Neural progenitor cell (in vitro differentiated cells): ENCODE data around the gene GLT6D1. TPM values are rescaled to one million over a fixed set of nuclear protein-coding genes. Genes with fewer than 3 reads are reported as not detected.
"Not testable (repeated sequence)": the region's sequence is repeated elsewhere in the genome, so short reads cannot be mapped to it uniquely, and the experiment has no call there.

Source experiments
- DNase-seq: peaks from one replicate; pipeline ENCODE4 v3.0.0-alpha.2; 2016; ENCODE audit warnings: low spot score
- H2AFZ ChIP-seq: fragments of 200-600 bp; sonication (generic); replicated peaks from 2 replicates; pipeline ENCODE4 v1.6.1; 2016; ENCODE audit warnings: antibody characterized with exemption
- H3F3A ChIP-seq: fragments of 200-600 bp; sonication (generic); 2 replicates; pipeline ENCODE4 v1.6.1; 2016; ENCODE audit warnings: antibody characterized with exemption, low read depth
- H3K27ac ChIP-seq: fragments of 200-600 bp; sonication (generic); 2 replicates; pipeline ENCODE4 v1.5.1; 2016; ENCODE audit warnings: mild to moderate bottlenecking
- H3K27me3 ChIP-seq: fragments of 200-600 bp; sonication (generic); 2 replicates; pipeline ENCODE4 v1.6.1; 2016; ENCODE audit warnings: mild to moderate bottlenecking, moderate library complexity
- H3K36me3 ChIP-seq: fragments of 200-600 bp; sonication (generic); 2 replicates; pipeline ENCODE4 v1.5.1; 2016
- H3K4me1 ChIP-seq: fragments of 200-600 bp; sonication (generic); 2 replicates; pipeline ENCODE4 v1.6.1; 2016; ENCODE audit warnings: mixed run types
- H3K4me2 ChIP-seq: fragments of 200-600 bp; sonication (generic); 2 replicates; pipeline ENCODE4 v1.6.1; 2016
- H3K4me3 ChIP-seq: fragments of 200-600 bp; sonication (generic); 2 replicates; pipeline ENCODE4 v1.5.1; 2016
- H3K79me2 ChIP-seq: fragments of 200-600 bp; sonication (generic); 2 replicates; pipeline ENCODE4 v1.6.1; 2016; ENCODE audit warnings: low read depth
- H3K9ac ChIP-seq: fragments of 200-600 bp; sonication (generic); 2 replicates; pipeline ENCODE4 v1.6.1; 2016
- H3K9me3 ChIP-seq: fragments of 200-600 bp; sonication (generic); 2 replicates; pipeline ENCODE4 v1.5.1; 2016; ENCODE audit warnings: low read depth
- H4K20me1 ChIP-seq: fragments of 200-600 bp; sonication (generic); 2 replicates; pipeline ENCODE4 v1.6.1; 2016; ENCODE audit warnings: low read depth
- H3K27ac Mint-ChIP-seq: 3 replicates; pipeline ENCODE4 v1.8.0; 2021; ENCODE audit warnings: mixed read lengths
- H3K27me3 Mint-ChIP-seq: 2 replicates; pipeline ENCODE4 v1.8.0; 2022; ENCODE audit warnings: low read depth, mild to moderate bottlenecking, inconsistent platforms, moderate library complexity, mixed read lengths; ENCODE audit not compliant: insufficient read depth
- H3K36me3 Mint-ChIP-seq: 3 replicates; pipeline ENCODE4 v1.8.0; 2021; ENCODE audit warnings: mixed read lengths
- H3K4me1 Mint-ChIP-seq: 3 replicates; pipeline ENCODE4 v1.8.0; 2021; ENCODE audit warnings: mixed read lengths
- H3K4me3 Mint-ChIP-seq: 3 replicates; pipeline ENCODE4 v1.8.0; 2021; ENCODE audit warnings: mild to moderate bottlenecking, moderate library complexity, mixed read lengths
- H3K9me3 Mint-ChIP-seq: 3 replicates; pipeline ENCODE4 v1.8.0; 2020; ENCODE audit warnings: mixed read lengths
- EZH2 ChIP-seq: fragments of 200-600 bp; sonication (generic); IDR thresholded peaks from 2 replicates; pipeline ENCODE4 v1.6.1; 2017; ENCODE audit warnings: antibody characterized with exemption, mild to moderate bottlenecking, moderate library complexity
- EZH2phosphoT487 ChIP-seq: fragments of 200-600 bp; sonication (generic); IDR thresholded peaks from 2 replicates; pipeline ENCODE4 v1.6.1; 2017; ENCODE audit warnings: antibody characterized with exemption
- total RNA-seq: library from RNA; depleted of rRNA; stranded (reverse); fragments of >200 nt; gene quantifications from 2 replicates; pipeline ENCODE4 v1.2.3, GENCODE V29; 2015; ENCODE audit warnings: low replicate concordance
- TF ChIP-seq, protein P1 (sequence below): fragments of 200-600 bp; sonication (generic); IDR thresholded peaks from 2 replicates; pipeline ENCODE4 v1.5.1; 2017; ENCODE audit warnings: antibody characterized with exemption, mild to moderate bottlenecking

Gene GLT6D1
- total RNA-seq, 1 donor from 2014 or later, result 0.80 TPM

- peaks cover 14% of the 10 kb centered on the region for H3K4me1 ChIP-seq
- Mint-ChIP-seq H3K27ac (no peak overlapping the region), H3K9me3 (peaks cover 22% of the 10 kb centered on the region), H3K4me3 (no peak overlapping the region), H3K27me3 (peaks cover 3% of the 10 kb centered on the region), H3K36me3 (no peaks in the 10 kb centered on the region), H3K4me1 (no peaks in the 10 kb centered on the region)
- no peak for TF ChIP-seq EZH2
- TF ChIP-seq, protein P1, sequence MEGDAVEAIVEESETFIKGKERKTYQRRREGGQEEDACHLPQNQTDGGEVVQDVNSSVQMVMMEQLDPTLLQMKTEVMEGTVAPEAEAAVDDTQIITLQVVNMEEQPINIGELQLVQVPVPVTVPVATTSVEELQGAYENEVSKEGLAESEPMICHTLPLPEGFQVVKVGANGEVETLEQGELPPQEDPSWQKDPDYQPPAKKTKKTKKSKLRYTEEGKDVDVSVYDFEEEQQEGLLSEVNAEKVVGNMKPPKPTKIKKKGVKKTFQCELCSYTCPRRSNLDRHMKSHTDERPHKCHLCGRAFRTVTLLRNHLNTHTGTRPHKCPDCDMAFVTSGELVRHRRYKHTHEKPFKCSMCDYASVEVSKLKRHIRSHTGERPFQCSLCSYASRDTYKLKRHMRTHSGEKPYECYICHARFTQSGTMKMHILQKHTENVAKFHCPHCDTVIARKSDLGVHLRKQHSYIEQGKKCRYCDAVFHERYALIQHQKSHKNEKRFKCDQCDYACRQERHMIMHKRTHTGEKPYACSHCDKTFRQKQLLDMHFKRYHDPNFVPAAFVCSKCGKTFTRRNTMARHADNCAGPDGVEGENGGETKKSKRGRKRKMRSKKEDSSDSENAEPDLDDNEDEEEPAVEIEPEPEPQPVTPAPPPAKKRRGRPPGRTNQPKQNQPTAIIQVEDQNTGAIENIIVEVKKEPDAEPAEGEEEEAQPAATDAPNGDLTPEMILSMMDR, result no peak
- TF ChIP-seq EZH2phosphoT487, result no peak
- peaks cover 7% of the 10 kb centered on the region for H3K79me2 ChIP-seq
- no peak overlapping the region for H3K27ac ChIP-seq
- no peaks in the 10 kb centered on the region for H3K9me3 ChIP-seq
- no peak overlapping the region for H3K4me3 ChIP-seq
- no peak overlapping the region for H2AFZ ChIP-seq
- no peaks in the 10 kb centered on the region for H4K20me1 ChIP-seq
- no peak overlapping the region for H3K9ac ChIP-seq
- H3K36me3 ChIP-seq, result no peaks in the 10 kb centered on the region
- peaks cover 3% of the 10 kb centered on the region for H3F3A ChIP-seq
- H3K4me2 ChIP-seq, result no peak overlapping the region
- DNase-seq, result no peak
- no peaks in the 10 kb centered on the region for H3K27me3 ChIP-seq
Observed at GRCh38 chr9:135641047-135641446, 1.7 kb upstream of the GLT6D1 start.

DNA sequence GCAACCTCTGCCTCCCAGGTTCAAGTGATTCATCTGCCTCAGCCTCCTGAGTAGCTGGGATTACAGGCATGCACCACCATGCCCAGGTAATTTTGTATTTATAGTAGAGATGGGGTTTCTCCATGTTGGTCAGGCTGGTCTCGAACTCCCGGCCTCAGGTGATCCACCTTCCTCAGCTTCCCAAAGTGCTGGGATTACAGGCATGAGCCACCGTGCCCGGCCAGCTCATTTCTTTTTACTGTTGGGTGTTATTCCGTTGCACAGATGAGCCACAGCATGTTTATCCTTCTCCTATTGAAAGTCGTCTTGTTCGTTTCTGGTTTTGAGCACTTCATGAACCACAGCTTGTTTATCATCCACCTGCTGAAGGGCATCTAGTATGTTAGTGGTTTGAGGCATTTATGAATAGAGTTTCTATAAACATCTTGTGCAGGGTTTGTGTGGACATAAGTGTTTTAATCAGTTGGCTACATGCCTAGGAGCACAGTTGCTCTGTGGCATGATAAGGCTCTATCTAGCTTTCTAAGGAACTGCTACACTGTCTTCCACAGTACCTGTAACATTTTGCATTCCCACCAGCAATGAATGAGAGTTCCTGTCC lies 2.3 kb downstream of the GLT6D1 start:
- H2AFZ ChIP-seq, H4K20me1 ChIP-seq, DNase-seq, H3K27ac ChIP-seq, H3K4me3 ChIP-seq, H3K4me1 ChIP-seq, H3K4me3 Mint-ChIP-seq, H3K9me3 ChIP-seq, H3K27me3 Mint-ChIP-seq, H3K36me3 Mint-ChIP-seq, H3K4me1 Mint-ChIP-seq, H3F3A ChIP-seq, H3K27me3 ChIP-seq, H3K36me3 ChIP-seq, H3K9ac ChIP-seq, H3K4me2 ChIP-seq, H3K79me2 ChIP-seq, H3K27ac Mint-ChIP-seq: not testable (repeated sequence)
- H3K9me3 Mint-ChIP-seq, result peaks cover 10% of the 10 kb centered on the region

DNA sequence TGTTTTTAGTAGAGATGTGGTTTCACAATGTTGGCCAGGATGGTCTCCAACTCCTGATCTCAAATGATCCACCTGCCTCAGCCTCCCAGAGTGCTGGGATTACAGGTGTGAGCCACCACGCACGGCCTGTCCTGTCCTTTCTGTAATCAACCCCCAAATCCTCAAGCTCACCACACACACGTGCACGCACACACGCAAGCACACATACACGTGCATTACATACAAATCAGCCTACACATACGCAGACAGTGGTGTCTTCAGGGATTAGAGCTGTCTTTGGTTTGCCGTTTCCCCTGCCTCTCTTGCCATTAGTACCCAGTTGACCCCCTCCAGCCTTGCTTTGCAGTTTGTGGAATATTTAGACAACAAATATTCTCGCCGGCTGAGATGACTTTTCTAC lies 6.5 kb downstream of the GLT6D1 start:
- H3K4me3 Mint-ChIP-seq, result no peak overlapping the region
- peaks cover 14% of the 10 kb centered on the region for H3K9me3 Mint-ChIP-seq

GRCh38 chr9:135624282-135624681 lies 15.1 kb downstream of the GLT6D1 start:
- no peak overlapping the region for H3K9ac ChIP-seq
- no peak overlapping the region for H2AFZ ChIP-seq
- no peaks in the 10 kb centered on the region for H3K36me3 ChIP-seq
- H3K4me3 Mint-ChIP-seq, result no peak overlapping the region
- no peak overlapping the region for H3K4me2 ChIP-seq
- H3K36me3 Mint-ChIP-seq, result no peaks in the 10 kb centered on the region
- H3K4me3 ChIP-seq, result no peak overlapping the region
- no peaks in the 10 kb centered on the region for H3K4me1 ChIP-seq
- no peaks in the 10 kb centered on the region for H3K4me1 Mint-ChIP-seq
- no peaks in the 10 kb centered on the region for H3K27me3 ChIP-seq
- H4K20me1 ChIP-seq, result no peaks in the 10 kb centered on the region
- DNase-seq, result no peak
- peaks cover 7% of the 10 kb centered on the region for H3K9me3 ChIP-seq
- no peak overlapping the region for H3K27ac ChIP-seq
- no peaks in the 10 kb centered on the region for H3K79me2 ChIP-seq
- TF ChIP-seq EZH2 (no peak), EZH2phosphoT487 (no peak)
- TF ChIP-seq, protein P1, result no peak
- H3K9me3 Mint-ChIP-seq, result peaks cover 8% of the 10 kb centered on the region
- no peak overlapping the region for H3K27ac Mint-ChIP-seq
- no peaks in the 10 kb centered on the region for H3K27me3 Mint-ChIP-seq
- no peaks in the 10 kb centered on the region for H3F3A ChIP-seq

More for the DNA sequence above, 6.5 kb downstream of the GLT6D1 start:
- H3K4me1 ChIP-seq, result no peaks in the 10 kb centered on the region
- Mint-ChIP-seq H3K36me3 (no peaks in the 10 kb centered on the region), H3K4me1 (no peaks in the 10 kb centered on the region), H3K27me3 (peaks cover 3% of the 10 kb centered on the region), H3K27ac (no peak overlapping the region)
- no peak overlapping the region for H3K4me2 ChIP-seq
- H3K9ac ChIP-seq, result no peak overlapping the region
- H3K36me3 ChIP-seq, result no peaks in the 10 kb centered on the region
- TF ChIP-seq EZH2, result no peak
- TF ChIP-seq, protein P1, result no peak
- no peak for TF ChIP-seq EZH2phosphoT487
- no peaks in the 10 kb centered on the region for H4K20me1 ChIP-seq
- no peak overlapping the region for H3K4me3 ChIP-seq
- H3K27me3 ChIP-seq, result no peaks in the 10 kb centered on the region
- H3K9me3 ChIP-seq, result peaks cover 7% of the 10 kb centered on the region
- H3K27ac ChIP-seq, result no peak overlapping the region
- H3F3A ChIP-seq, result no peaks in the 10 kb centered on the region
- DNase-seq, result no peak
- no peak overlapping the region for H2AFZ ChIP-seq
- no peaks in the 10 kb centered on the region for H3K79me2 ChIP-seq
